SK-N-SH treated with all-trans-retinoic acid at 6 μM for 48 hours (cell line): ENCODE measurements around the gene BLOC1S6.

ENCODE experiments used
- ATAC-seq: fragments of 200-7000 bp; cut with Tn5 transposase; 3 replicates; pipeline ENCODE4 v1.9.1; 2020; ENCODE audit warnings: mild to moderate bottlenecking, moderate library complexity
- ARNTL ChIP-seq: fragments of 450-650 bp; formaldehyde crosslinking; IDR thresholded peaks from 2 replicates; pipeline ENCODE4 v1.5.0; 2020; ENCODE audit warnings: low read depth, mild to moderate bottlenecking, moderate library complexity, borderline replicate concordance
- BACH2 ChIP-seq: fragments of 250-450 bp; sonication (Bioruptor Pico); IDR thresholded peaks from 2 replicates; pipeline ENCODE4 v1.9.0; 2021; ENCODE audit warnings: mild to moderate bottlenecking, borderline replicate concordance
- CREB5 ChIP-seq: fragments of 250-450 bp; sonication (Bioruptor Pico); IDR thresholded peaks from 2 replicates; pipeline ENCODE4 v1.5.1; 2020; ENCODE audit warnings: low read depth, mild to moderate bottlenecking, moderate library complexity
- CSDC2 ChIP-seq: fragments of 250-450 bp; sonication (Bioruptor Pico); IDR thresholded peaks from 2 replicates; pipeline ENCODE4 v1.5.0; 2020; ENCODE audit warnings: mild to moderate bottlenecking, moderate library complexity
- CSRNP3 ChIP-seq: fragments of 250-450 bp; sonication (Bioruptor Pico); IDR thresholded peaks from 2 replicates; pipeline ENCODE4 v1.5.1; 2021; ENCODE audit warnings: mild to moderate bottlenecking, moderate library complexity
- ESRRG ChIP-seq: fragments of 250-450 bp; sonication (Bioruptor Pico); IDR thresholded peaks from 2 replicates; pipeline ENCODE4 v1.6.1; 2021; ENCODE audit warnings: mild to moderate bottlenecking
- GLIS3 ChIP-seq: fragments of 250-450 bp; sonication (Bioruptor Pico); IDR thresholded peaks from 2 replicates; pipeline ENCODE4 v1.5.0; 2020; ENCODE audit warnings: mild to moderate bottlenecking, moderate library complexity
- ISL1 ChIP-seq: fragments of 250-450 bp; sonication (Bioruptor Pico); IDR thresholded peaks from 2 replicates; pipeline ENCODE4 v2.1.2; 2022; ENCODE audit warnings: mild to moderate bottlenecking, moderate library complexity
- OSR1 ChIP-seq: fragments of 250-450 bp; sonication (Bioruptor Pico); IDR thresholded peaks from 2 replicates; pipeline ENCODE4 v1.8.0; 2022; ENCODE audit warnings: moderate library complexity, mild to moderate bottlenecking, inconsistent platforms
- PPARA ChIP-seq: fragments of 250-450 bp; sonication (Bioruptor Pico); IDR thresholded peaks from 2 replicates; pipeline ENCODE4 v1.5.0; 2020; ENCODE audit warnings: mild to moderate bottlenecking, borderline replicate concordance
- RARB ChIP-seq: fragments of 250-450 bp; sonication (Bioruptor Pico); IDR thresholded peaks from 2 replicates; pipeline ENCODE4 v1.8.0; 2021; ENCODE audit warnings: mild to moderate bottlenecking, moderate library complexity
- SNAI2 ChIP-seq: fragments of 250-450 bp; sonication (Bioruptor Pico); IDR thresholded peaks from 2 replicates; pipeline ENCODE4 v1.5.0; 2020; ENCODE audit warnings: mild to moderate bottlenecking, moderate library complexity
- TOX ChIP-seq: fragments of 250-450 bp; sonication (Bioruptor Pico); IDR thresholded peaks from 2 replicates; pipeline ENCODE4 v1.8.0; 2021; ENCODE audit warnings: mild to moderate bottlenecking, moderate library complexity, borderline replicate concordance
- TSHZ2 ChIP-seq: fragments of 250-450 bp; sonication (Bioruptor Pico); IDR thresholded peaks from 2 replicates; pipeline ENCODE4 v1.5.0; 2020; ENCODE audit warnings: mild to moderate bottlenecking, moderate library complexity
- ZC3H10 ChIP-seq: fragments of 250-450 bp; sonication (Bioruptor Pico); IDR thresholded peaks from 2 replicates; pipeline ENCODE4 v1.5.1; 2021; ENCODE audit warnings: mild to moderate bottlenecking, moderate library complexity
- ZFP3 ChIP-seq: fragments of 250-450 bp; sonication (Bioruptor Pico); IDR thresholded peaks from 2 replicates; pipeline ENCODE4 v1.5.0; 2020; ENCODE audit warnings: mild to moderate bottlenecking, moderate library complexity
- ZFP30 ChIP-seq: fragments of 450-650 bp; formaldehyde crosslinking; IDR thresholded peaks from 2 replicates; pipeline ENCODE4 v1.5.0; 2022; ENCODE audit warnings: mild to moderate bottlenecking, moderate library complexity
- ZNF565 ChIP-seq: fragments of 450-650 bp; formaldehyde crosslinking; conservative IDR thresholded peaks from 2 replicates; pipeline ENCODE4 v1.5.0; 2020; ENCODE audit warnings: low read depth, mild to moderate bottlenecking, moderate library complexity
- ZNF70 ChIP-seq: fragments of 450-650 bp; formaldehyde crosslinking; IDR thresholded peaks from 2 replicates; pipeline ENCODE4 v1.5.0; 2020; ENCODE audit warnings: mild to moderate bottlenecking, moderate library complexity
- ZNF8 ChIP-seq: fragments of 450-650 bp; formaldehyde crosslinking; IDR thresholded peaks from 2 replicates; pipeline ENCODE4 v1.5.0; 2020; ENCODE audit warnings: mild to moderate bottlenecking, moderate library complexity
- TF ChIP-seq, protein P1 (sequence below): fragments of 250-450 bp; sonication (Bioruptor Pico); IDR thresholded peaks from 2 replicates; pipeline ENCODE4 v1.8.0; 2021; ENCODE audit warnings: low read depth, mild to moderate bottlenecking, moderate library complexity, borderline replicate concordance
- TF ChIP-seq, protein P2 (sequence below): fragments of 250-450 bp; sonication (Bioruptor Pico); IDR thresholded peaks from 2 replicates; pipeline ENCODE4 v1.8.0; 2020; ENCODE audit warnings: mild to moderate bottlenecking, moderate library complexity, borderline replicate concordance

The BLOC1S6 gene

DNA sequence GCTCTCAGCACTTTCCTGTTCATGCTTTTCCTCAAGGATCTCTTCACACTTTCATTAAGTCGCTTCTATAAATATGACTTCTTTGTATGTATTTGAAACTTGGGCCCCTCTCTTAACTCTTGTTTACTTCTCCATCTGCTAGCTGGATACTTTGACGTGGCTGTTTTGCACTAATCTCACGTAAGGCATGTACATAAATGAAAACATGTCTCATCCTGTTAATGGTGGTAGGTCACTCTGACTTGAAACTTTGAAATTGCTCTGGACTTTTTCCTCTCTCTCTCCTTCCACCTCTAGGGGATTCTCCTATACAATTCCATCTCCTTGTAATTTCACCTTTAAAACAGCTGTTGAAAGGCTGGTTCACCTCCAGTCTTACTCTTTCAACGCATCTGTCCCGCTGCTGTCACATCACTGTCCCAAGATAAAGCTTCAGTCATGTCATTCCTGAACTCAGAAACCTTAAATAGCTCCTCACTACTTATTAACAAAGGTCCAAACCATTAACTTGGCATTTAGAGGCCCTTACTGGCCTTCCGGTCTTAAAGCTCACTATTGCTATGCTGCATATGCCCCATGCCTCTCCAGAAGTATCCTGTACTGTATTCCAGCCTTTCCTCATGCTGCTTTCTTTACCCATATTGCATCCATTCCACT is 1.2 kb downstream of the BLOC1S6 start:
- TF ChIP-seq ZFP30 (CRISPR knock-in tag) (no peak), TSHZ2 (CRISPR knock-in tag) (no peak), GLIS3 (no peak), CSDC2 (CRISPR knock-in tag) (no peak), OSR1 (CRISPR knock-in tag) (no peak), PPARA (CRISPR knock-in tag) (no peak), ESRRG (CRISPR knock-in tag) (no peak), SNAI2 (CRISPR knock-in tag) (no peak), ZNF8 (CRISPR knock-in tag) (no peak)
- TF ChIP-seq, protein P1, sequence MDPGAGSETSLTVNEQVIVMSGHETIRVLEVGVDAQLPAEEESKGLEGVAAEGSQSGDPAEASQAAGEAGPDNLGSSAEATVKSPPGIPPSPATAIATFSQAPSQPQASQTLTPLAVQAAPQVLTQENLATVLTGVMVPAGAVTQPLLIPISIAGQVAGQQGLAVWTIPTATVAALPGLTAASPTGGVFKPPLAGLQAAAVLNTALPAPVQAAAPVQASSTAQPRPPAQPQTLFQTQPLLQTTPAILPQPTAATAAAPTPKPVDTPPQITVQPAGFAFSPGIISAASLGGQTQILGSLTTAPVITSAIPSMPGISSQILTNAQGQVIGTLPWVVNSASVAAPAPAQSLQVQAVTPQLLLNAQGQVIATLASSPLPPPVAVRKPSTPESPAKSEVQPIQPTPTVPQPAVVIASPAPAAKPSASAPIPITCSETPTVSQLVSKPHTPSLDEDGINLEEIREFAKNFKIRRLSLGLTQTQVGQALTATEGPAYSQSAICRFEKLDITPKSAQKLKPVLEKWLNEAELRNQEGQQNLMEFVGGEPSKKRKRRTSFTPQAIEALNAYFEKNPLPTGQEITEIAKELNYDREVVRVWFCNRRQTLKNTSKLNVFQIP (CRISPR knock-in tag): no peak
- TF ChIP-seq, all 23 proteins: peak for 0
- ATAC-seq: no peak

DNA sequence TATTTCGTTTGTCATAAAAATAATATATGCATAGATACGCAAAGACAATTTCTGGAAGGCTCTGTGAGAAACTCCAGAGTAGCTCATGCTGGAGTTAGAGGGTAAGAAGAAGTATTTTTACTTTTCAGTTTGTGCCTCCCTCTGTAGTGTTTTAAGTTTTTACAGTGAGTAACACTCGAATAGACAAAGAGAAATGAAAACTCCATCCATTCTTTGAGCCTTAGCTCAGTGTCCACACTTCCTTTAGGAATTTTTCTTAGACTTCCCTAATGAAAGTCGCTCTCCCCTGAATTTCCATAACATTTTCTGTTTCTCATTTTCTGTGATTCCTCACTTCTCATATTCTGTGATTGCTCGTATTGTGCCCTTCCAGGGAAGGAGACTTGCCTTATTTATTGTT is 2.1 kb downstream of the BLOC1S6 start:
- TF ChIP-seq ARNTL: no peak
- TF ChIP-seq CREB5 (CRISPR knock-in tag): no peak
- no peak for TF ChIP-seq ZNF565 (CRISPR knock-in tag)
- TF ChIP-seq CSDC2 (CRISPR knock-in tag): no peak
- TF ChIP-seq ZNF70: no peak
- TF ChIP-seq ZC3H10: no peak
- no peak for TF ChIP-seq SNAI2 (CRISPR knock-in tag)
- TF ChIP-seq ESRRG (CRISPR knock-in tag): no peak
- TF ChIP-seq RARB (CRISPR knock-in tag): no peak
- TF ChIP-seq, protein P1 (CRISPR knock-in tag): no peak
- TF ChIP-seq ZFP30 (CRISPR knock-in tag): no peak
- TF ChIP-seq ZNF8 (CRISPR knock-in tag): no peak
- no peak for TF ChIP-seq OSR1 (CRISPR knock-in tag)
- no peak for TF ChIP-seq TOX (CRISPR knock-in tag)
- TF ChIP-seq PPARA (CRISPR knock-in tag): no peak
- TF ChIP-seq BACH2: no peak
- TF ChIP-seq, protein P2, sequence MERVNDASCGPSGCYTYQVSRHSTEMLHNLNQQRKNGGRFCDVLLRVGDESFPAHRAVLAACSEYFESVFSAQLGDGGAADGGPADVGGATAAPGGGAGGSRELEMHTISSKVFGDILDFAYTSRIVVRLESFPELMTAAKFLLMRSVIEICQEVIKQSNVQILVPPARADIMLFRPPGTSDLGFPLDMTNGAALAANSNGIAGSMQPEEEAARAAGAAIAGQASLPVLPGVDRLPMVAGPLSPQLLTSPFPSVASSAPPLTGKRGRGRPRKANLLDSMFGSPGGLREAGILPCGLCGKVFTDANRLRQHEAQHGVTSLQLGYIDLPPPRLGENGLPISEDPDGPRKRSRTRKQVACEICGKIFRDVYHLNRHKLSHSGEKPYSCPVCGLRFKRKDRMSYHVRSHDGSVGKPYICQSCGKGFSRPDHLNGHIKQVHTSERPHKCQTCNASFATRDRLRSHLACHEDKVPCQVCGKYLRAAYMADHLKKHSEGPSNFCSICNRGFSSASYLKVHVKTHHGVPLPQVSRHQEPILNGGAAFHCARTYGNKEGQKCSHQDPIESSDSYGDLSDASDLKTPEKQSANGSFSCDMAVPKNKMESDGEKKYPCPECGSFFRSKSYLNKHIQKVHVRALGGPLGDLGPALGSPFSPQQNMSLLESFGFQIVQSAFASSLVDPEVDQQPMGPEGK (CRISPR knock-in tag): no peak
- no peak for TF ChIP-seq ISL1 (CRISPR knock-in tag)
- TF ChIP-seq ZFP3 (CRISPR knock-in tag): no peak
- no peak for TF ChIP-seq CSRNP3 (CRISPR knock-in tag)
- ATAC-seq: no peak
